Muscle of leg (tissue), 11 donors: Measurements from ENCODE around the gene AMPH. TPM values are rescaled to one million over a fixed set of nuclear protein-coding genes. Genes with fewer than 3 reads are reported as not detected.
A peak's percentile ranks its signal among the peaks of the same experiment; 100 is the strongest.

Experiments used
- DNase-seq: peaks from one replicate; pipeline ENCODE4 v3.0.0; 2013
- H3K27ac ChIP-seq: one replicate; pipeline ENCODE4 v1.5.1; 2013; ENCODE audit warnings: mild to moderate bottlenecking, low read length, control low read depth
- H3K27me3 ChIP-seq: one replicate; pipeline ENCODE4 v1.6.1; 2013; ENCODE audit warnings: low read length; ENCODE audit not compliant: control insufficient read depth, insufficient read depth
- H3K36me3 ChIP-seq: one replicate; pipeline ENCODE4 v1.6.1; 2013; ENCODE audit warnings: low read length; ENCODE audit not compliant: control insufficient read depth, insufficient read depth
- H3K4me1 ChIP-seq: one replicate; pipeline ENCODE4 v1.6.1; 2013; ENCODE audit warnings: low read length; ENCODE audit not compliant: control insufficient read depth, insufficient read depth
- H3K4me3 ChIP-seq: one replicate; pipeline ENCODE4 v1.5.1; 2013; ENCODE audit warnings: low read length, control low read depth
- H3K9me3 ChIP-seq: replicated peaks from 2 replicates; pipeline ENCODE4 v1.6.1; 2013; ENCODE audit warnings: low read depth, low read length; ENCODE audit not compliant: control insufficient read depth
- WGBS: methylation state at CpG from one replicate; pipeline ENCODE4 v1.1.5; 2013; ENCODE audit warnings: missing lambda C conversion rate; ENCODE audit not compliant: insufficient coverage; 5-methylcytosine and 5-hydroxymethylcytosine counted together
- polyA plus RNA-seq, 8 donors: library from polyadenylated mRNA; unstranded; fragments of 120-200 nt; gene quantifications; one replicate each; pipeline versions ENCODE4 v1.2.1 to v1.2.3, GENCODE V29; 2013; ENCODE audit warnings: inconsistent platforms in 1 of 8, low replicate concordance in 1 of 8; ENCODE audit not compliant: insufficient read length in 8 of 8, insufficient read depth in 1 of 8
- total RNA-seq: library from RNA; stranded (reverse); fragments of 120-200 nt; gene quantifications from one replicate; pipeline ENCODE4 v1.2.4, GENCODE V29; 2013

Gene AMPH
- total and polyA plus RNA-seq, 9 donors: 4.6 to 14.1 (median 7.9) TPM

DNA sequence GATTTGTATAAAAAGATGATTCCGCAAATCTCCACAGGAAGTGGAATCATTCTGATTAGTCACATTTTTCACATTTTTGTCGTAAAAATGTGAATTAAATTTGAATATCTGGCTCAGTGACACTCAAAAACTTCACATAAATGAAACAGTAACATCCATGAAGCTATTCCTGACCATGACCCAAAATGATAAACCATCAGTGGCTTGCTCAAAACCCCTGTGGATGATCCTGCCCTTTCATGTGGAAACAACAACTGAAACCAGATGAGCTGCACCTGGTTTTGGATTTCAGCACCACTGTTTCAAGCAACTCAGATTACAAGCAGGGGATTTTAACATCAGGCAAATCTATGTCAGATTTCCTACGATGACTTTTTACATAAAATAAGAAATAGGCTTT lies 80.3 kb downstream of the AMPH start:
- no CpG with 5 or more reads among the region's 3 CpGs for WGBS
- Histone ChIP-seq H3K4me3 (no peak overlapping the region), H3K9me3 (no peaks in the 10 kb centered on the region), H3K27me3 (no peaks in the 10 kb centered on the region), H3K4me1 (no peaks in the 10 kb centered on the region), H3K27ac (no peak overlapping the region), H3K36me3 (no peaks in the 10 kb centered on the region)
- DNase-seq: no peak

DNA sequence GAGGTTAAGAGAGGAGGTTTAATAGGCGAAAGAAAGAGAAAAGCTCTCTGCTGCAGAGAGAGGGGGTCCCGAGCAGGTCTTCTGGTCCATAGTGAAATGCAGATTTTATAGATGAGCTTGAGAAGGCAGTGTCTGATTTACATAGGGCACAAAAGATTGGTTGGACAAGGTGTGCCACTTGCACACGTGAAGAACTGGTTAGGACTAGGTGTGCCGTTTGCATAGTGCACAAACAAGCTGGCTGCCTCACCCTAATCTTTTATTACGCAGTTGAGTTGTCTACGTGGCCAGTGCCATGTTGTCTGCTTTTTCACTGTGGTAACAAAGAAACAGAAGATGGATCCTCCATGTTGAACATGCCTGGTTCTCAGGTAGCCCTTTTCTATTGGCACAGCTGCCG lies 82.6 kb downstream of the AMPH start:
- Histone ChIP-seq H3K27ac (no peak overlapping the region), H3K9me3 (no peaks in the 10 kb centered on the region), H3K36me3 (no peaks in the 10 kb centered on the region), H3K4me1 (no peaks in the 10 kb centered on the region), H3K4me3 (no peak overlapping the region), H3K27me3 (no peaks in the 10 kb centered on the region)
- no peak for DNase-seq
- WGBS: 92% methylated on average over 6 of the region's 7 CpGs

DNA sequence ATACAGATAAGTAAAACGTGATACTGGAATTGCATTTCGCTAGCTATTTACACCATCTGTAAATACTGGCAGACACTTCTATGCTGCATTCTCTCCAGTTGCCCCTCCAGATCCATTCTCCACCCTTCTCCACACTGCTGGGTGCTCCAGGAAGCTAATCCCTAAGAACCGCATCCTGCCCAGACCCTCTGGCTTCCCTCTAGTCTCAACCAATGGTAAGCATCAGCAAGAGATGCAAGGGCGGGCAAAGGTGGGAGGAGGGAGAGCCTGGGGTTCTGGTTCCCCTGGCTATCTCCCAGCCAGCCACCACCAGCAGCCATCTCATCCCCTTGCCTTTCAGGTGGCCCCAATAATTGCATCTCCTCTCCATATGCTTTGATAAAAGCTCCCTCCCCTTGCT lies 84.4 kb downstream of the AMPH start:
- Histone ChIP-seq H3K27me3 (no peaks in the 10 kb centered on the region), H3K27ac (no peak overlapping the region), H3K36me3 (no peaks in the 10 kb centered on the region), H3K9me3 (no peaks in the 10 kb centered on the region), H3K4me3 (no peak overlapping the region), H3K4me1 (no peaks in the 10 kb centered on the region)
- no CpG with 5 or more reads among the region's 4 CpGs for whole genome bisulfite sequencing
- DNase-seq: no peak

DNA sequence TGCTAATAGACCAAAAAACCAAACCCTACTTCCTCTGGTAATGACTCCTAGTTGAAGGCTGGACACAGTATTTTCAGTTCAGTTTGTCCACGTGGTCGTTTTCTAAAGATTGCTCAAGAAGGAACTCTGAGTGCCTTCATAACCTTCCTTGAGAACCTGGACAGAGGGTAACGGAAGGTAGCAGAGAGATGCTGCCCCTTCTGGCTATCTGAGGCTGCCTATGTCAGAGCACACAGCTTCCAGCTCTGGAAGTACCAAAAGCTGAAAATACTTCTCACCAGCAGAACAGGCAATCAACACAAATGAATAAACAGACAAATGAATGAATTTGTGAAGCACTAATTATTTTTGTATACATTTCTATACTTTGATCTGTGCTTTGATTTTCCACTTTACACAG lies 85.2 kb downstream of the AMPH start:
- no peak for DNase-seq
- Histone ChIP-seq H3K27me3 (no peaks in the 10 kb centered on the region), H3K4me3 (no peak overlapping the region), H3K4me1 (no peaks in the 10 kb centered on the region), H3K27ac (no peak overlapping the region), H3K9me3 (no peaks in the 10 kb centered on the region), H3K36me3 (no peaks in the 10 kb centered on the region)
- 67% methylated on average over 1 of the region's 3 CpGs for WGBS

DNA sequence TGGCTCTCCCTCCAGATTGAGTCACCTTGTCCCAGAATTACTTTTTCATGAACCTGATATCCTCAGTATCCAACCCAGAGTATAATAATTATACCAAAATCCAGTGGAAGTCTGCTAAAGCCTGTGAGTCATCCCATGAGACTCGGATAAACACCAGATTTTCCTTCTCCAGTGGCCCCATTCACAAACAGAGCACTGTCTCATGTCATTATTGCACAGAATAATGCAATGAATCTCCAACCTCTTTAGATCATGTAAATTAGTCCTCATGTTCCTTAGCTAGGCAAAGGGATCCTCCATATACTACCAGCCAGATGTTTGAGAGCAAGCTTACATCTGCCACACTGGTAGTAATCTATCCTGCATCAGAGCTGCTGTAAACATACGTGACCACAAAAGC lies 89.0 kb downstream of the AMPH start:
- H3K36me3 ChIP-seq: no peaks in the 10 kb centered on the region
- DNase-seq: no peak
- no peak overlapping the region for H3K27ac ChIP-seq
- no peak overlapping the region for H3K4me3 ChIP-seq
- WGBS: 71% methylated on average over 2 of the region's 2 CpGs
- H3K27me3 ChIP-seq: no peaks in the 10 kb centered on the region
- H3K9me3 ChIP-seq: no peaks in the 10 kb centered on the region
- no peaks in the 10 kb centered on the region for H3K4me1 ChIP-seq

DNA sequence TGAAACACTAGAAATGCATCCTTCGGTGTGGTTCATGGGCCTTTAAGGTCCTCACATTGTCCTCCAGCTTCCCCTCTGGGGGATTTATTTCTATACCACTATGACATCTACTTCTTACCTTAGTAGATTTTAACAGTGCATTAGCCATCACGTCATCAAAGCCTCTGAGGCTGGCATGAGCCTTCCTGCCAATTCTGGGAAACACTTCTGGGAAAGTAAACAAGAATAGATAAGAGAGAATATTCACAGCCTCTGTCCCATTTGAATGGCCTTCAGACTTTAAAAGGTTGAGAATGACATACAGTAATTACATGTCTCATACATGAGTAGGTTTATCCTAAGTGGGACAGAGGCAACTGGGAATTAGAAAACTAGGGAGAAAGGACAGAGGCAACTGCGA lies 89.7 kb downstream of the AMPH start:
- H3K4me1 ChIP-seq: no peaks in the 10 kb centered on the region
- WGBS: no CpG with 5 or more reads among the region's 3 CpGs
- no peak overlapping the region for H3K4me3 ChIP-seq
- no peaks in the 10 kb centered on the region for H3K36me3 ChIP-seq
- DNase-seq: no peak
- H3K27ac ChIP-seq: no peak overlapping the region
- H3K9me3 ChIP-seq: no peaks in the 10 kb centered on the region
- no peaks in the 10 kb centered on the region for H3K27me3 ChIP-seq

DNA sequence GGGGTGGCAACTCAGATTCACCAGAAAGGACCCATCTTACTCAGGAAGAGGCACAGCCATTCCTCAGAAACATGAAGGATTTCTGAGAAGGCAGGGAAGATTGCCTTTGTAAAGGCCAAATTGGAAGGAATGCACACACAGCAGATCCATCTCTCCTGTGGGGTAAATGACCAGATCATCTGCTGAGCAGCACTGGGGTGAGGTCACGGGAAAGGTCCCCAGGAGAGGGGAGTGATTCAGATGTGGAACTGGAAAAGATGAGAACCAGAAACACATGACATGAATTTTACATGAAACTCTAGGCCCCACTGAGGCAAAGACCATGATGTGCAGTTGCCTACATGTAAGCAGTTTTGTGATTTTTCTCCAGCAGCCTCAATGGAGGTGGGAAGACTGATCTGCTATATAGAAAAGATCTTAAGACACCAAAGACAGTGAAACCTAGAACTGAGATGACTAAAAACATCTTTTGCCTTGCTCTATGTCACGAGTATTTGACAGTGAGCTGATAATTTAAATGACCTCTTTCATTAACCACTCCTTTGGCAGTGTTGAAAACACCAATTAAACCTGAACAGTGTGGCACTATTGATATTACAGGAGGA lies 91.6 kb downstream of the AMPH start:
- H3K27ac ChIP-seq: no peak overlapping the region
- H3K9me3 ChIP-seq: no peaks in the 10 kb centered on the region
- no peaks in the 10 kb centered on the region for H3K27me3 ChIP-seq
- DNase-seq: no peak
- WGBS: no CpG with 5 or more reads among the region's 2 CpGs
- no peaks in the 10 kb centered on the region for H3K36me3 ChIP-seq
- no peaks in the 10 kb centered on the region for H3K4me1 ChIP-seq
- H3K4me3 ChIP-seq: no peak overlapping the region

DNA sequence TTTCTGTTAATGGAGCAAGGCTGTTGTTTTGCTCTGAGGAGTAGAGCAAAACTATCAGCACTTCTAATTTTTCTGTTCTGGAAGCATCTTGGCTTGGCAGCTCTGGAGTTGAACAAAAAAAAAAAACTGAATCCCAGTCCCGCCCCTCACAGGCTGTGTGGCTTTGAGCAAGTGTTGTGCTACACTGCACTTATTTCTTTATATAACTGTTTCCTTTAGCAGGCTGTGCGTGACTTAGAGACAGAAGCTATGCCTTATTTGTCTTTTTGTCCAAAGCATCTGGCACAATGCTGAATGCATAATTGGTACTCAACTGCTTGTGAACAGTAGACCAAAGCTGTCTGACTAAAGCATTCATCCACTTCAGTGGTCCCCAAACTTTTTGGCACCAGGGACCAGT lies 96.1 kb downstream of the AMPH start:
- no peaks in the 10 kb centered on the region for H3K9me3 ChIP-seq
- no peak overlapping the region for H3K27ac ChIP-seq
- 70% methylated on average over 2 of the region's 2 CpGs for WGBS
- DNase-seq: peak; percentile 27
- H3K4me3 ChIP-seq: no peak overlapping the region
- no peaks in the 10 kb centered on the region for H3K4me1 ChIP-seq
- no peaks in the 10 kb centered on the region for H3K36me3 ChIP-seq
- no peaks in the 10 kb centered on the region for H3K27me3 ChIP-seq

DNA sequence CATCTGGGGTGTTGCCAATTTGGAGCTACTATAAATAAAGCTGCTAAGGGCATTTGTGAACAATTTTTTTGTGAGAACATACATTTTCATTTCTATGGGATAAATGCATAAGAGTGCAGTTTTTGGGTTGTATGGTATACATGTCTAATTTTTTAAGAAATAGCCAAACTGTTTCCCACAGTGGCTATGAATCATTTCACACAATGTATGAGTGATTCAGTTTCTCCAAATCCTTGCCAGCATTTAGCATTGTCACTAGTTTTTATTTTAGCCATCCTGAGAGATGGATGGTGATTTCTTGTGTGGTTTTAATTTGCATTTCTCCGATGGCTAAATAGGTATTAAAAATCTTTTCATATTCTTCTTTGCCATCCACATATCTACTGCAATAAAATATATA lies 105.3 kb downstream of the AMPH start:
- no CpG with 5 or more reads among the region's 1 CpG for WGBS
- no peak overlapping the region for H3K4me3 ChIP-seq
- H3K36me3 ChIP-seq: no peaks in the 10 kb centered on the region
- no peaks in the 10 kb centered on the region for H3K4me1 ChIP-seq
- no peak overlapping the region for H3K27ac ChIP-seq
- no peak for DNase-seq
- H3K27me3 ChIP-seq: no peaks in the 10 kb centered on the region
- H3K9me3 ChIP-seq: no peaks in the 10 kb centered on the region

DNA sequence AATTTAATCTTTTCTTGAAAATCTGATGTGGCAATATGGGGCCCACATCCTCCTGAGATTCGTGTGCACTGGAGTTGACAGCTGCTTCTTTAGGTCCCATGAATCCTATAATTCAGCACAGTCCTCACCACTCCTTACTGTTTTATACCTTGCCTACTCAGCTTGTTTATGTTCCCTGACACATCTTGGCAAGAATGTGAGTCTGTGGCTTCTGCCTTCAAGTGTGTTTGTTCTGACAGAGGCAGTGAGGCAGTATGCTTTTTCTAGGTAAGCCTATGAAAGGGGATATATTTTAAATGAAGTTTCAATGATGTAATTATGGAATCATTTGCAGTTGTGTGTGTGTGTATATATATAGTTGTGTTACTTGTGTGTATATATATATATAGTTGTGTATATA lies 106.4 kb downstream of the AMPH start:
- no peak overlapping the region for H3K27ac ChIP-seq
- WGBS: no CpG with 5 or more reads among the region's 1 CpG
- H3K4me1 ChIP-seq: no peaks in the 10 kb centered on the region
- no peaks in the 10 kb centered on the region for H3K9me3 ChIP-seq
- no peak overlapping the region for H3K4me3 ChIP-seq
- DNase-seq: no peak
- H3K36me3 ChIP-seq: no peaks in the 10 kb centered on the region
- H3K27me3 ChIP-seq: no peaks in the 10 kb centered on the region

DNA sequence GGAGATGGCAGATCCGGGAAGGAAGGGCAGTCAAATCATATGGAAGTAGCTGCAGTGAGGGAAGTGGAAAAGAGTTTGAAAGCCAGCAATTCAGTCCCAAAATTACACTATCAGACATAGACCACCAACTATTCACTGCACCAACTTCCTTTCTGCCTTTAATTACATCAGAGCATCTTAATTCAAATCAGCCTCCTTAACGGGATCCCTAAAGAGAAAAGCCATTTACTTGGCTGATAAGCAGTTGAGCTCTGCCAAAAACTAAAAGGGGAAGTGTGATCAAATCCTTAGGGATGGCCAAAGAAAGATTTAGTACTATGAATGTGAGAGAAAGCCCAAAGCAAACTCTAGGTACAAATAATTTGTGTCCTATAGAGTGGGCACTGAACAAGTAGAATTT lies 110.4 kb downstream of the AMPH start:
- H3K36me3 ChIP-seq: no peaks in the 10 kb centered on the region
- no peaks in the 10 kb centered on the region for H3K27me3 ChIP-seq
- no peaks in the 10 kb centered on the region for H3K4me1 ChIP-seq
- no peak overlapping the region for H3K4me3 ChIP-seq
- H3K27ac ChIP-seq: no peak overlapping the region
- no CpG with 5 or more reads among the region's 2 CpGs for WGBS
- no peak for DNase-seq
- H3K9me3 ChIP-seq: peaks cover 7% of the 10 kb centered on the region
